Measurements from ENCODE around the gene STMN1. TPM values are rescaled to one million over a fixed set of nuclear protein-coding genes. Genes with fewer than 3 reads are reported as not detected.

The STMN1 gene
- total and polyA plus RNA-seq, 10 of the 15 experiments (the other 5 are each of a cell fraction or from before 2014, with no cell fraction given) = 220 to 1,272 (median 603) TPM

GRCh38 chr1:25885602-25886001 is 20.6 kb downstream of the STMN1 start:
- Histone ChIP-seq H2AFZ (ENCODE audit: control insufficient read depth, low read depth, low read length) (no peak overlapping the region), H3K36me3 (ENCODE audit: control insufficient read depth in 2 of 2, insufficient read depth in 2 of 2, low read length in 1 of 2) (no peaks in the 10 kb centered on the region), H3K9me3 (replicated peaks; ENCODE audit: control insufficient read depth, insufficient read depth, low read length) (no peaks in the 10 kb centered on the region), H3K79me2 (ENCODE audit: control insufficient read depth, insufficient read depth, low read length) (no peaks in the 10 kb centered on the region), H3K4me1 (ENCODE audit: control insufficient read depth, insufficient read depth, low read length) (no peaks in the 10 kb centered on the region), H3K27me3 (replicated peaks in 1 of 2; ENCODE audit: control insufficient read depth in 2 of 2, insufficient read depth in 2 of 2, low read length in 1 of 2) (no peaks in the 10 kb centered on the region; a peak in 1 of 4 replicates), H4K20me1 (ENCODE audit: control insufficient read depth, insufficient read depth) (no peaks in the 10 kb centered on the region), H3K27ac (ENCODE audit: control insufficient read depth, insufficient read depth) (no peak overlapping the region), H3K9ac (ENCODE audit: control insufficient read depth, insufficient read depth, low read length) (no peak overlapping the region), H3K4me3 (no peak overlapping the region), H3K4me2 (ENCODE audit: control insufficient read depth, insufficient read depth) (no peak overlapping the region)
- no peak for DNase-seq (ENCODE audit: low read depth, low spot score)
- ChIA-PET SMC1A (ENCODE audit: uncharacterized antibody, unreplicated experiment) (no interaction called here), POLR2A (no interaction called here), RAD21 (ENCODE audit: unreplicated experiment) (no interaction called here), CTCF (interaction anchor here (1.5 kb wide), 1 partner anchor 20 kb away, joined by 4 read pairs; the partner anchor contains the start of gene STMN1)
- ATAC-seq = no peak
- intact Hi-C loops (cut with micrococcal nuclease; ENCODE audit: unreplicated experiment) (no loop called here), in situ Hi-C loops (cut with MboI) (no loop called here)
- peak; percentile 23 for FAIRE-seq
- 0% methylated on average over 1 of the region's 1 CpG for WGBS (ENCODE audit: insufficient coverage, insufficient replicate concordance, low lambda C conversion rate, missing lambda C conversion rate)
- BruUV-seq (replicated peaks) = no TSS peak
- no peak for TF ChIP-seq BACH1 (IDR thresholded peaks at IDR 0.05; ENCODE audit: borderline replicate concordance)
- no peak for TF ChIP-seq NFYB (IDR thresholded peaks at IDR 0.05; ENCODE audit: insufficient read depth, low read depth, low read length)
- no peak for TF ChIP-seq IKZF2 (IDR thresholded peaks at IDR 0.05)
- no peak for TF ChIP-seq ZNF384 (IDR thresholded peaks at IDR 0.05; ENCODE audit: borderline replicate concordance, low read depth, low read length)
- TF ChIP-seq EGR1 (IDR thresholded peaks at IDR 0.05; ENCODE audit: borderline replicate concordance in 1 of 2, low read depth in 2 of 2, low read length in 2 of 2) = no peak
- TF ChIP-seq ZBTB40 (IDR thresholded peaks at IDR 0.05; ENCODE audit: borderline replicate concordance) = no peak
- TF ChIP-seq ZBTB11 (CRISPR knock-in tag; IDR thresholded peaks at IDR 0.05) = no peak
- TF ChIP-seq RBBP5 (conservative IDR thresholded peaks at IDR 0.05) = no peak
- no peak for TF ChIP-seq ATF3 (IDR thresholded peaks at IDR 0.05; ENCODE audit: borderline replicate concordance, extremely low read depth, low read depth, low read length)
- TF ChIP-seq CREM (IDR thresholded peaks at IDR 0.05; ENCODE audit: low read depth) = no peak
- TF ChIP-seq SUPT20H (IDR thresholded peaks at IDR 0.05; ENCODE audit: borderline replicate concordance, control insufficient read depth, low read depth, low read length) = no peak
- TF ChIP-seq CTCF (IDR thresholded peaks at IDR 0.05 in 2 of 3, conservative IDR thresholded peaks at IDR 0.05 in 1 of 3; ENCODE audit: control insufficient read depth in 2 of 3, extremely low read depth in 1 of 3, insufficient read depth in 1 of 3, low read depth in 3 of 3, low read length in 3 of 3) = no peak
